ENCODE measurements around the gene CPNE2.

Gene CPNE2
- 3.0 to 15.5 (median 6.7) reads per million in 9 experiments for total RNA-seq

DNA sequence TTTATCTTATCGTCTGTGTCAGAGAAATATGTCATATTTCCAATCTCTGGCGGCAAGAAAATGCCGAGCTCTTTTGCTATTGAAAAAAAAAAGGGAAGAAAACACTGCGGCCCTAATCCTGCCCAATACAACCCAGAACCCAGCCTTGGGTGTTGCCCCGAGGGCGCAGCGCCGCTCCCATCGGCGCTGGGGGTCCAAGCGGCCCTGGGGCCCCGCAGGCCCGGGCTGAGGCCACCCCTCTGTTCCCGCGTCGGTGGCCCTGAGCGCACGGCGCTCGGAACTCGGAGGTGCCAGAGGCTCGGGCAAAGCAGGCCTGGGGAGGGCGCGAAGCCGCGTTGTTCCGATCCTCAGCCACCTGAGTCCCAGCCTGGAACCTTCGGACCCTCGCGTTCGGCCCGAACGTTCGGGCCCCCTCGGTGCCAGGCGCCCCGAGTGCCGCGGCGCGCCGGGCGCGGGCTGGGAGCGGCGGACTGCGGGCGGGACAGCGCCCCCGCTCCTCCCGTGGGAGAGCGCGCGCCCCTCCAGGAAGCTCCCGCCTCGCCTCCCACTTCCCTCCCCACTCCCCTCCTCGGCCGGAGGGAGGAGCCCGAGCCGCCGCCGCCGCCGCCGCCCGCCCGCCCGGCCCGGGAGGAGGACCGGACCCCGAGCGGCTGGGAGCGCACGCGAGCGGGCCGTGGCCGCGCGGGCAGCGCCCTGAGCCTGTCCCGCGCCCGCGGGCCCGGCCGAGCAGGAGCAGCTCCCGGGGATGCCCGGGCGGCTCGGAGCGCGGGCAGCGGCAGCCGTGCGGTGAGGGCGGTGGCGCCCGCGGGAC lies at the start of gene CPNE2:
CPNE2 (plus strand) TSS at position 609 of the 811 bp plus-strand sequence. CDS start 18,160 bp downstream, outside the sequence.
- peak in 1 of 3 experiments; percentile 6 for DNase-seq
- H3K27ac Mint-ChIP-seq: peak within 1 kb of the TSS in 1 of 2 donors; percentile 68

DNA sequence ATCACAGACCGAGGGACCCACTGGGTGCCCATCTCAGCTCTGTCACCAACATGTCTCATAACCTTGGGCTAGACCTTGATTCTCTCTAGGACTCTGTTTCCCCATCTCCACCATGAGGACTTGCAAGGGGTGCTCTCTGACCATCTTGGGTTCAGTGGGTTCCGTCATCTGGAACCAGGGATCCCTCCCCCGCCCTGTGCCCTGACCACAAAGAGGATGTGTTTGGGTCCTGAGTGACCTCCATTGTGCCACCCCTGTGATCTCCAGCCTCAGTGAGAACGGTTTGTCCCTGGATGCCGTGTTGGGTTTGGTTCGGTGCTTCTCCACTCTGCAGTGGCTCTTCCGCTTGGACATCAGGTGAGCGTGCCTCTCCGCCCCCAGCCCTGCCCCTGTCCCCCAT lies 49.1 kb upstream of the CPNE2 start:
- Mint-ChIP-seq H3K4me3 (peak overlapping the region; percentile 31 to 76), H3K9me3 (no peaks in the 10 kb centered on the region), H3K36me3 (ENCODE audit: insufficient read depth) (peaks cover 75% of the 10 kb centered on the region), H3K27me3 (no peaks in the 10 kb centered on the region), H3K4me1 (ENCODE audit: low read depth in 2 of 2) (peaks cover 55 to 60% of the 10 kb centered on the region in 2 donors), H3K27ac (peak overlapping the region; percentile 94 to 97)
- ATAC-seq (replicated peaks) (no peak), DNase-seq (no peak)

More for the DNA sequence above, at the start of gene CPNE2:
- H3K4me3 Mint-ChIP-seq: peak within 1 kb of the TSS; percentile 80 to 82
- ATAC-seq (replicated peaks): peak; percentile 69
- H3K27me3 Mint-ChIP-seq: peaks cover 0 to 9% of the 10 kb centered on the region in 2 donors
- peaks cover 7% of the 10 kb centered on the region for H3K36me3 Mint-ChIP-seq (ENCODE audit: insufficient read depth)
- peaks cover 6 to 9% of the 10 kb centered on the region in 2 donors for H3K4me1 Mint-ChIP-seq (ENCODE audit: low read depth in 2 of 2)
- H3K9me3 Mint-ChIP-seq: no peaks in the 10 kb centered on the region

DNA sequence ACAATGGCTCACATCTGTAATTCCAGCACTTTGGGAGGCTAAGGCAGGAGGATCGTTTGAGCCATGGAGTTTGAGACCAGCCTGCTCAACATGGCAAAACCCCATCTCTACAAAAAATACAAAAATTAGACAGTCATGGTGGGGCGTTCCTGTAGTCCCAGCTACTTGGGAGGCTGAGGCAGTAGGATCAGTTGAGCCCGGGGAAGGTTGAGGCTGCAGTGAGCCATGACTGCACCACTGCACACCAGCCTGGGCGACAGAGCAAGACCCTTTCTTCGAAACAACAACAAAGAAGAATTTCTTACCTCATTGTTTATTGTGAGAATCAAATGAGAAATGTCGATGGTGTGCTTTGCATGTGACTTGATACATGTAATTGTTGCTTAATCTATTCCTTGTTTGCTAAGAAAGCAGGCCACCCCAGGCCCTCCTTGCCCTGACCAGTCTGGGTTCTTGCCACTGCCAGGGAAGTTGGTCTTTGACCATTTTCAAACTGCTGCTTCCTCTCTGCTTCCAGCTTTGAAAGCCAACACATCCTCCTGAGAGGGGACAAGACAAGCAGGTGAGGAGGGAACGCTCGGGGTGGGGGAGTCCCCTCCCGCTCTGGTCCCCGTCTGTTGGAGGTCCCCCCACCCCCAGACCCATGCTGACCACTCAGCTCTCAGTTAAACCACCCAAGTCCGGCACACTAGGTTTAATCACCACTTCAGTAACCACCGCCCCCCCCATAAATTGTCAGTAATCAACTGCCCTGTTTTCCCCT lies 47.3 kb upstream of the CPNE2 start:
- Mint-ChIP-seq H3K4me3 (peak overlapping the region; percentile 36 to 48), H3K27me3 (no peaks in the 10 kb centered on the region), H3K9me3 (no peaks in the 10 kb centered on the region), H3K27ac (peak overlapping the region; percentile 85 to 94), H3K4me1 (ENCODE audit: low read depth in 2 of 2) (peaks cover 42 to 45% of the 10 kb centered on the region in 2 donors), H3K36me3 (ENCODE audit: insufficient read depth) (peaks cover 83% of the 10 kb centered on the region)
- ATAC-seq (replicated peaks) (no peak), DNase-seq (no peak)

DNA sequence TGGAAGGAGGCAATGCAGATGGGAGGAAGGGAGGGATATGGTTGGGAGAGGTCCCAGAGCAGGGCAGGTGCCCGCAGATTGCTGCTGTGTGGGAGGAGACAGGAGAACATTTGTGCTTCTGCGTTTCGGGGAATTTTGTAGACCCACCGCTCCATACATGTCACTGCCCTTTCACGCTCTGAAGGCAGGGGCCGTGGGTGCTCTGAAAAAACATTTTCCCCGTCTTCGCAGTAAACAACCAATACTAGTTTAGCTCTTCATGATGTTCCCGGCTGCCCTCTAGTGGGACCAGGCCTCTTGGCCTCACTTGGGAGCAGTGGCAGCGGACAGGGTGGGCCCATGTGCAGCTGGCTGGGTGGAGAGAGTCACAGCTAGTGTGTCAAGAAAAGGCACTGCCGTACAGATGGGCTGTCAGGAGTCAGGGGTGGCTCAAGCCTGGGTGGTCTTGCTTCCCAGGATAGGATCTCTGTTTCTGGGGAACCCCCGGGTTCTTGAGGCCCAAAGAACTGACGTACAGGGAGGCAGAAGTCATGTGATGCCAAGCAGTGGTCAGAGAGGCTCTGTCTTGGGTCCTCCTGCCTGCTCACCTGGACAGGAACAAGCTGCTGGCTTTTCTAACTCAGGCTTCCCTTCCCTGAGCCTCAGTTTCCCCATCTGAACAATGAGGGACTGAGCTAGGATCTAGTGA lies 46.5 kb upstream of the CPNE2 start:
- H3K27ac Mint-ChIP-seq: peak overlapping the region; percentile 85 to 94
- no peak for ATAC-seq (replicated peaks)
- peak in 2 of 3 experiments; percentile 14 to 35 for DNase-seq
- H3K27me3 Mint-ChIP-seq: no peaks in the 10 kb centered on the region
- no peaks in the 10 kb centered on the region for H3K9me3 Mint-ChIP-seq
- peak overlapping the region; percentile 36 to 48 for H3K4me3 Mint-ChIP-seq
- peaks cover 90% of the 10 kb centered on the region for H3K36me3 Mint-ChIP-seq (ENCODE audit: insufficient read depth)
- peaks cover 37 to 38% of the 10 kb centered on the region in 2 donors for H3K4me1 Mint-ChIP-seq (ENCODE audit: low read depth in 2 of 2)

DNA sequence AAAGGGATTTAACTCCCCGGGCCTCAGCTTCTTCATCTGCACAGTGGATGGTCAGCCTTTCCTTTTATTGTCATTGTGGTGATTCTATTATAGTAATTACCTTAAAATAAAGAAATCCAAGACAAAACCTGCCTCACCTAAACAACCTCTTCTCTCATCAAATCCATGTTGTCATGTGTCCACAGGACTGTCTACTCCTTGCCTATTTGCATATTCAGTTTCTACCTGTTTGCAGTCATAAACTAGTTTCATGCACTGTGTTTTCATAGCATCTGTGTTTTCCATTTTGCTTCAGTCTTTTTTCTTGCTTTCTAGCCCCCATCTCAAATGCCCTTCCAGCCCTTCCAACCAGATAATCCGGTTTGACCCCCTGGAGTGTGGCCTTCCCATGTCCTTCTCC lies 44.3 kb upstream of the CPNE2 start:
- Mint-ChIP-seq H3K9me3 (no peaks in the 10 kb centered on the region), H3K27ac (peak overlapping the region; percentile 85 to 94), H3K4me1 (ENCODE audit: low read depth in 2 of 2) (peaks cover 19 to 26% of the 10 kb centered on the region in 2 donors), H3K27me3 (no peaks in the 10 kb centered on the region), H3K4me3 (no peak overlapping the region), H3K36me3 (ENCODE audit: insufficient read depth) (peaks cover 91% of the 10 kb centered on the region)
- ATAC-seq (replicated peaks) (no peak), DNase-seq (no peak)

DNA sequence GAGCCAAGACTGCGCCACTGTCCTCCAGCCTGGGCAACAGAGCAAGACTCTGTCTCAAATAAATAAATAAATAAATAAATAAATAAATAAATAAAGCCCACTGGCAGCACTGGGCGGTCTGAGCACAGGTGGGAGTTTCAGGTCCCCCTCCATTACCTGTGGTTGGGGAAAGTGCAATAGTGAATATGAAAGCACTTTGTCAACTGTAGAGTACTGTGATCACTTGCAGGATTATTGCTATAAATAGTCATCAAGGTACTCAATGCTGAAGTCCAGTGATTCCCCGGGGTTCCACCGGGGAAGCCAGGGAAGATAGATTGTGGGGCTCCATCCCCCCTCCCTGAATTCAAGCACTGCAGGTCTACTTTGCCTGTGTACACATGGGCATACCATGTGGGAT lies 42.7 kb upstream of the CPNE2 start:
- Mint-ChIP-seq H3K36me3 (ENCODE audit: insufficient read depth) (peaks cover 89% of the 10 kb centered on the region), H3K4me1 (ENCODE audit: low read depth in 2 of 2) (peaks cover 21 to 29% of the 10 kb centered on the region in 2 donors), H3K9me3 (no peaks in the 10 kb centered on the region), H3K27ac (peak overlapping the region in 1 of 2 donors; percentile 68), H3K4me3 (no peak overlapping the region), H3K27me3 (no peaks in the 10 kb centered on the region)
- no peak for DNase-seq
- ATAC-seq (replicated peaks): no peak

DNA sequence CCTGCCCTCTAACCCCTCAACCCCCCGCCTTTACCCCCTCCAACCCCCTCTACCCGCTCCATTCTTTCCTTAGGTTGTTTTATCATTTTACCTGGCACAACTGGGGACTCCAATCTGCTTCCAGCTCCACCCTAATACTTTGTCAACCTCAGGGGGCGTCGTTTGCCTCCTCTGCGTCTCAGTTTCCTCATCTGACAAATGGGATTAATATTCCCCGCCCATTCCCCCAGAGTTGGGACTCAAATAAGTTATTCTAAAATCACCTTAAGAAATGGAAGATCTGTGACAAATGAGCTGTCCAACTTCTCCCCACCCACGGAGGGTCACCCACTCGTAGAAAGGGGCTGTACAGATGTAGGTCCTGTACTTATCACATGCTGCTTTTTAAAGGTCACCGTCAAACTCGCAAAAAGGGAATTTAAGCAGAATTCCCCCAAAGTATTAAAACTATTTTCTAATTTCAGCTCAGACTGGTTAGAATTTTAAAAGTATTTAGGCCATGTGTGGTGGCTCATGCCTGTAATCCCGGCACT lies 40.6 kb upstream of the CPNE2 start:
- DNase-seq: no peak
- H3K27me3 Mint-ChIP-seq: no peaks in the 10 kb centered on the region
- H3K9me3 Mint-ChIP-seq: no peaks in the 10 kb centered on the region
- ATAC-seq (replicated peaks): no peak
- H3K4me3 Mint-ChIP-seq: no peak overlapping the region
- peaks cover 17 to 19% of the 10 kb centered on the region in 2 donors for H3K4me1 Mint-ChIP-seq (ENCODE audit: low read depth in 2 of 2)
- H3K36me3 Mint-ChIP-seq (ENCODE audit: insufficient read depth): peaks cover 91% of the 10 kb centered on the region
- peak overlapping the region; percentile 68 to 84 for H3K27ac Mint-ChIP-seq

DNA sequence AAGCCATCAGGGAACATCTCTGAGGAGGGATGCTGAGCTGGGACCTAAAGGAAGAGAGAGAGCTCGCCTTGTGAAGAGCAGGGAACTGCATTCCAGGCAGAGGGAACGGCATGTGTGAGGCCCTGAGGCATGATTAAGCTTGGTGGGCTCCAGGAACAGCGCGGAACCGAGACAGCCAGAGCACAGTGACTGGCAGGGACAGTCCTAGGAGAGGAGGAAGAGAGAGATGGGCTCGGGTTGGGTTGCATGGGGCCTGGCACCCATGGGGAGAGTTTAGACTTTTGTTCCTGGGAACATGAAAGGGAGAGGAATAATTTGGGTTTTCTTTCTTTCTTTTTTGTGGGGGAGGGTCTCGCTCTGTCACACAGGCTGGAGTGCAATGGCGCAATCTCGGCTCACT lies 39.2 kb upstream of the CPNE2 start:
- no peaks in the 10 kb centered on the region for H3K27me3 Mint-ChIP-seq
- H3K9me3 Mint-ChIP-seq: no peaks in the 10 kb centered on the region
- H3K36me3 Mint-ChIP-seq (ENCODE audit: insufficient read depth): peaks cover 93% of the 10 kb centered on the region
- ATAC-seq (replicated peaks) (no peak), DNase-seq (no peak)
- peaks cover 17 to 19% of the 10 kb centered on the region in 2 donors for H3K4me1 Mint-ChIP-seq (ENCODE audit: low read depth in 2 of 2)
- H3K27ac Mint-ChIP-seq: peak overlapping the region; percentile 84 to 89
- H3K4me3 Mint-ChIP-seq: no peak overlapping the region

DNA sequence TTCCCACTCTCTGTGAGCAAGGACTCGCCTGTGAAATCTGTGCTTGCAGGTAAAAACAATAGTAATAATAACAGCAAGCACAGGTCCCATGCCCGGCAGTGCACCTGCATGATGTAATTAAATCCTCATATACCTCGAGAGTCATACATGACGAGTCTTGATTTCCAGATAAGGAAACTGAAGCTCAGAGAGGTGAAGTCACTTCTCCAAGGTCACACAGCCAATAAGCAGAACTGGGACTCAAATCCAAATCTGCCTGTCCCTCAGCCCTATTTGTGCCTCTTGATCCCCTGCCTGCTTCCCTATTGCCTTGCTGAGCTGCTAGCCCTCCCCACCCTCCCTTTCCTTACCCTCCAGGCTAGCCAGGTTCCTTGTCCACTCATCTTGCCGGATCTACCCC lies 38.0 kb upstream of the CPNE2 start:
- DNase-seq: no peak
- H3K9me3 Mint-ChIP-seq: no peaks in the 10 kb centered on the region
- no peaks in the 10 kb centered on the region for H3K27me3 Mint-ChIP-seq
- H3K4me1 Mint-ChIP-seq (ENCODE audit: low read depth in 2 of 2): peaks cover 19% of the 10 kb centered on the region in 2 donors
- ATAC-seq (replicated peaks): no peak
- H3K27ac Mint-ChIP-seq: peak overlapping the region; percentile 29 to 89
- H3K4me3 Mint-ChIP-seq: no peak overlapping the region
- peaks cover 92% of the 10 kb centered on the region for H3K36me3 Mint-ChIP-seq (ENCODE audit: insufficient read depth)

DNA sequence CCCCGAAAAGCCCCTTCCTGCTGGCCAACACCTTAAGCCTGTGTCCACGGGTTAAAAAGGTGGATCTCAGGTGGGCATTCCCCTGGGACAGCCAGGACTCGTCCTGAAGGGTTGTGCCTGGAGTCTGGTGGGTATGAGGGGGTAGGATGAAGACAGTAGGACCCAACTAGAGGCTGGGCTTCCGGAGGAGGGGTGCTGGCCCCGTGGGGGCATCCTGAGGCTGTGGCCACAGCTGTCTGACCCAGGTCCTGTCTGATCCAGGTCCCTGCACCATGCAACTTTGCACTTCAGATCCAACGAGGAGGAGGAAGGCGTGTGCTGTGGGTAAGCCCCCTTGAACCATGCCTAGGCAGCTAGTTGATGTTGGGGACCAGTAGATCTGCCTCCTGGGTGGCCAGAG lies 37.6 kb upstream of the CPNE2 start:
- no peaks in the 10 kb centered on the region for H3K27me3 Mint-ChIP-seq
- no peak overlapping the region for H3K27ac Mint-ChIP-seq
- no peak for DNase-seq
- peaks cover 91% of the 10 kb centered on the region for H3K36me3 Mint-ChIP-seq (ENCODE audit: insufficient read depth)
- ATAC-seq (replicated peaks): no peak
- peaks cover 19% of the 10 kb centered on the region in 2 donors for H3K4me1 Mint-ChIP-seq (ENCODE audit: low read depth in 2 of 2)
- no peaks in the 10 kb centered on the region for H3K9me3 Mint-ChIP-seq
- no peak overlapping the region for H3K4me3 Mint-ChIP-seq

DNA sequence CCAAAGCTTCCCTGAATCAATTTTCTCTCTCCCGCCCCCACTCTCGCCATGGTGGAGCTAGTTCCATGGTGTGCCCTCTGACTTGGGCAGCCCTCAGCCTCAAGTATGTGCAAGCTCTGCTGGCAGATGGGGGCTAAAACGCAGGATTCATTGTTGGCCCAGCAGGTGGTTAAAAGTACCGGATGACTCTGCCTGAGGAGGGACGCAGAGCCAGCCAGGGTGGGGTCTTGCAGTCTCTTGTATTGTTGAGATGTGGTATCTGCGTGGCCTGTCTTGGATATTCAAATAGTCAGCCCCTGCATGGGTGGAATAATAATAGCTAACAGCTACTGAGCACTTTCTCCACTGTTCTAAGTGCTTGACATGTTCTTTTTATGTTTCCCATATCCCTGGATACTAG lies 36.7 kb upstream of the CPNE2 start:
- Mint-ChIP-seq H3K36me3 (ENCODE audit: insufficient read depth) (peaks cover 84% of the 10 kb centered on the region), H3K4me3 (no peak overlapping the region), H3K9me3 (no peaks in the 10 kb centered on the region), H3K27me3 (no peaks in the 10 kb centered on the region), H3K27ac (peak overlapping the region in 1 of 2 donors; percentile 32), H3K4me1 (ENCODE audit: low read depth in 2 of 2) (peaks cover 24% of the 10 kb centered on the region in 2 donors)
- ATAC-seq (replicated peaks) (no peak), DNase-seq (no peak)

DNA sequence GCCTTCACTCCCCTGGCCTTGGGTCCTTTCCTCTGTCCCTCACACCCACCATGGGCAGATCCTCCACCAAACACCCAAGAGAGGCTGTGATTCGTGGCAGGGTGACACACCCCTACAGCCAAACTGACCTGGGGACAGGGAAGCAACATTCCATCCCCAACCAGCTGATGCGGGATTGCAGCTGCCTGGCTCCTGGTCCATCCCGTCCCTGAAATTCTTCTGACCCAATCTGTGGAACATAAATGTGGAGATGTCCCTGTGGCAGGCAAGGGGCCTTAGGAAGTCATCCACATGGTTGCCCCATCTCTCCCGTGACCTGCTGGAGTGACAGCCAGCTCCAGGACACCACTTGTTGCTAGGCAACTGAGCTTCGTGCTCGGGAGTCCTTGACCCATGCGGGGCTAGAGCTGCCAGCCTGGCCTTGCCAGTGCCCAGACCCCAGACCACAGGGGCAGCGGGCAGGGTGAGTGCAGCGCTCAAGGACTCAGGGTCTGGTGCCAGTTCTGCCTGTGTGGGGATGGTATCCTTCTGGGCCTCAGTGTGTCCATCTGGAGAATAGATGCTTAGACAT lies 34.0 kb upstream of the CPNE2 start:
- H3K36me3 Mint-ChIP-seq (ENCODE audit: insufficient read depth): peaks cover 80% of the 10 kb centered on the region

More for the DNA sequence above, 34.0 kb upstream of the CPNE2 start:
- Mint-ChIP-seq H3K27me3 (no peaks in the 10 kb centered on the region), H3K4me3 (no peak overlapping the region), H3K9me3 (no peaks in the 10 kb centered on the region), H3K4me1 (ENCODE audit: low read depth in 2 of 2) (peaks cover 11 to 19% of the 10 kb centered on the region in 2 donors), H3K27ac (peak overlapping the region in 1 of 2 donors; percentile 2)
- ATAC-seq (replicated peaks) (no peak), DNase-seq (no peak)

Data from effector memory CD8-positive, alpha-beta T cell (primary cell).